ENCODE results near the gene ASB7.
"Not testable (repeated sequence)": the region's sequence is repeated elsewhere in the genome, so short reads cannot be mapped to it uniquely, and the experiment has no call there.

Gene ASB7

GRCh38 chr15:100602064-100602822 lies at the start of gene ASB7, which contains the start of gene LINS1:
Gene ASB7, plus strand, starts transcription at chr15:100602589. Its CDS starts 9,628 bp downstream, at chr15:100612217.
Gene LINS1, minus strand, starts transcription at chr15:100602184. Its CDS starts 21,342 bp downstream, at chr15:100580842.
- peak; percentile 92 to 100 (median 100) for DNase-seq

DNA sequence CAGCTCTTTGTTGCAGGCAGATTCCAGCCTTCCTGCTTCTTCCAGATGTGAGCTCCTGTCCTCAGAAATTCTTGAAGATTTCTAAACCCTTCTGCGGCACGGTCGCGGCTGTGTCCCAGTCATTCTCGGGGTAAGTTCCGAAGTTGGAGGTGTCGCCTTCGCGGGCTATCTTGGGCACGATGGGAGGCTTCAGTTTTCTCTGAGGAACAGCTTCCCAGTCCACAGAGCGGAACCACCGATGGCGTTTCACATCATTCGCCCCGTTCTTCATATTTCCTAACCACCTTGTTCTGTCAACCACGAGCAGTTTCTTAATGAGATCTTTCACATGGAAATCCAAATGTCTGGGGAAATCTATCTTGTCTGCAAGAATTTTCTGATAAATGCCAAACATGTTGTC lies 48.9 kb upstream of the ASB7 start:
- DNase-seq = no peak

GRCh38 chr15:100558771-100559254 lies 43.6 kb upstream of the ASB7 start:
- no peak for DNase-seq

GRCh38 chr15:100559330-100559729 lies 43.1 kb upstream of the ASB7 start:
- no peak for DNase-seq

DNA sequence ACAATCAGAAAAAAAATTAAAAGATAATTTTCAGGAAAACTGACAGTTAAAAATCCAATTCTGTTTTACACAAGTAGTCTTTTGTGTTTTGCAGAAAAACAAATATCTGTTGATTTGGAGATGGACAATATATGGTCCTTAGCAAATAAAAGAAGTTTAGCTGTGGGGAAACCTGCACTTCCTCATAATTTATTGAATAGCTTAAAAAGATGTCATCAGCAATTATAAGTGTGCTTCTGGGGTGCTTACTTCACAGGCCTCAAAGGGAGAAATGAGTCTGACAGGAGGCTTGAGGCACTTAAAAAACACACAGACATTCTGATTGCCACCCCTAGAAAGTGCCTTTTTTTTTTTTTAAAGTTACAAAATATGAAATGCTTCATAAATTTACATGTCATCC lies 42.1 kb upstream of the ASB7 start:
- DNase-seq = no peak

DNA sequence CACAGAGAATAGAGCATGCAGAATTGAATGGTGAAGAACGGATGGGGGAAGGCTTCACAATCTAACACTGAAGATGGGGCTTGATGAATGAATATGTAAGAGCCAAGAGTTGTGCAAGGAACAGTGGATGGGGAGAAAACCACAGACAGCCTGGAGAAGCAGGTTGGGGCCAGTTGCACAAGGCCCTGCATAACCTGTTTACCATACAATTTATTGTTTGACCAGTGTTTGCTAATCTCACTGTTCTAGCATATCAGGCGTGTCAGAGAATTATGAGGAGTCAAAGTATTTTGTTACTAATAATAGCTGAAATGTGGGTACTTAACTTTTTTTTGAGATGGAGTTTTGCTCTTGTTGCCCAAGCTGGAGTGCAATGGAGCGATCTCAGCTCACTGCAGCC lies 36.8 kb upstream of the ASB7 start:
- no peak for DNase-seq

- no peak for DNase-seq
Measured at GRCh38 chr15:100566850-100567628, 35.4 kb upstream of the ASB7 start.

GRCh38 chr15:100569391-100569790 lies 33.0 kb upstream of the ASB7 start:
- DNase-seq = no peak

GRCh38 chr15:100570275-100570674 lies 32.1 kb upstream of the ASB7 start:
- no peak for DNase-seq

DNA sequence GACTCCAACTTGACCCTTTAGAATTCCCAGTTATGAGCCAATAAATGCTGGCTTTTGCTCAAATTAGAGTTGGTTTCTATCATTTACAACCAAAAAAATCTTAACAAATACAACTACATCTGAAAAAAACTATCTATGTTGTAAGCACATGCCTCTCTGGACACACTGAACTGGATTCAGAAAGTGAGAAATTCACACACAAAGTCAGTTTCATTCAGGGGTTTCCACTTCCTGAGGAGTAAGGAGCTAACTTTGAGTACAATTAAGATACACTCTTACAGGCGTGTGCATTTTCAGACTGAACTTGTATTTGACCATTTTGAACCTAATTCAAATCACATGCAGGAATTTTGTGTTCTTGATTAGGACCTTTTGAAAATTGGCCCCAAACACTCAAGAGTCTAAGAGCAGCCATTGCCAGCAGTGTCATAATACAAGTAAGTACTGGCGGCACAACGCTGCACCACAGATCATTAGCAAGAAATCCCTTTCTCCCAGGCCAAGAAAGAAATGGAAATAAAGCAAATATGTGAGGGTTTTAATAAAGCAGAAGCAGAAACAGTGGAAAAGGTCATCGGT lies 31.6 kb upstream of the ASB7 start:
- no peak for DNase-seq

DNA sequence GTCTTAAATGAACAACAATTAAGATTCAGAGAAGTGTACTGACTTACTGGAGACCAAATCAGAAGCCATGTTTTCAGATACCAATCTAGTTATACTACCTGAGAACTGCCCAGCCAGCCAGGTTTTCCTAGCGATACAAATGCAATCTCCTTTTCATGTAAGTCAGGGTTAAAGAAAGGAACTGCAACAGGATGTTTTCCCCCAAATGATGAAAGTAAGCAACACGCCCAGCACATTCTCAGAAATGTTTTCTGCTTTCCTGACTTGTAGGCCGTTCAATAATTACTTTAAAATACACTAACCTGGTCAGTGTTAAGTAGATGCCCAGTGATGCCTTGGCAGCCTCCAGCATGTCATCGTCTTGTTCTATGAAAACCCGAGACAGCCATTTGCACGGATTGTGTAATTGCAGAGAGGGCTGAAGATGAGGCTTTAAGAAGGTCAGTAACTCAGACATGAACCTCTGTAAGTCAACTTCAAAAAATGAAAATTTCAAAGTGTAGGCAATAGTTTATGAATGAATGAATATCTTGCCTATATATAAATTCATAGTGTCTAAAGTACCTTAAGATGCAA lies 30.7 kb upstream of the ASB7 start:
- no peak for DNase-seq

DNA sequence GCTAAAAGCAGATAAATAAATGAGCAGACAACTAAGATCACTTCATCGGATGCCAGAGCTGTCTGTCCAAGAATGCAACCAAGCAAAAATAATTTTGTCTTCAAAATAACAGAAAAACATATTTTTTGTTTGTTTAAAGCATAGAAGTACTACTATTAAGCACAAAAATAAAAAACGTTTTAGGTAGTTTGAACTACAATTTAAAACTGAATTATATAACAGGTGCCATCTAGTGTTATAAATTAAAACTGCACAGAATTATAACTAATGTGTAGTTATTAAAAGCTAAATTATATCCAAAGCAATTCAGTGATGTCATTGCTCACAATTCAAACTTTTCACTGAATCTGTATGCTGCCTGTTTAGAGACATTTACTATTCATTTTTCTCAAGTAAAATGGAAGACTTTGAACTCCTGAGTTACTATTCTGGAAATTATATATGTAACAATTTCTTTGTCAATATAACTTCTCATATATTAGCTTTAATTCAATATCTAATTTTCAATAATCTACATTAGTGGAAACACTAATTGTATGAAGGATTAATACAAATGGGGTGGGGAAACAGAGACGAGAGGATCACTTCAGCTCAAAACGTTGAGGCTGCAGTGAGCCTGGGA lies 29.9 kb upstream of the ASB7 start:
- DNase-seq = no peak

DNA sequence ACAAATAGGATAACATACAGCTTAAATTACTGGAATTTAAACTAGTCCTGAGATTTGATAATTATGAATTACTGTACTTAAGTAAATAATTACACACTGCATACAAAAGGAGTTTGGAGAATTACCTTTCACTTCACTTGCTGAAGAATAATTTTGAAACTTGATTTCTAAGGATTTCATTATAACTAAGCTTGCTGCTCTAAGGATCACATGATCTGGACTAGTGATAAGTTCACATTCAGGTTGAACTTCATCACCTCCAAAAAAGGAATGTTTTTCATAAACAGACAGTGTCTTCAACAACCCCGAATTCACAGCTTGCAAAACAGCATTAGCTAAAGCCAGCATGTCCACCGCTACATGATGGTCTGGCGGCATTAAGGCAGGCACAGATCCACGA lies 28.9 kb upstream of the ASB7 start:
- DNase-seq = no peak

GRCh38 chr15:100580414-100580813 lies 22.0 kb upstream of the ASB7 start:
- DNase-seq = no peak

DNA sequence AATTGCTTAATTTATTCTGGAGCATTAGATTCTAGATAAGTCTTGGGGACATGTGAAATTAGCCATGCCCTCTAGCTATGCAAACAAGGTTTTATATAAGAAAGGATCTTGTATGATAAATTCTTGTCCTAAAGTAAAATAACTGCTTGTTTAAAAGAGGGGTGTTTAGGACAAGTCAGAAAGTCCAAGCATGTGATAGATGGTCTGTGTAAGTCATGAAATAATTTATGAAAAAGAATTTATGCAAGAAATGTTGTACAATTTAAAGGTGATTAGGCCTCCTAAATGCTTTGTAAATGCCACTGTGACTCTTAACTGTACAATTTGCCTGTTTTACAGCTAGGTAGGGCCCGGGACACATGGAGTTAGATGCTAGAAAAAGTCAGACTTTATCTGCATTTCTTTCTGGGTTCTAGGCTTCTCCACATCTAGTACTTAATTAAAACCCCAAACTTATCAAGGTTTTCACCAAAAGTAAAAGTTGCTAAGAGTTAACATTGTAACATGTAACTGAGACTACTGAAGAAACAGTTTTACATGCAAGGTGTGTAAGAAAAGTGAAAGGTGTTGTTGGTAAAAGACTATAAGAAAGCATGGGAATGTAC lies 13.6 kb upstream of the ASB7 start:
- no peak for DNase-seq

GRCh38 chr15:100591163-100591562 lies 11.2 kb upstream of the ASB7 start:
- not testable (repeated sequence) for DNase-seq

- DNase-seq = no peak
Measured at GRCh38 chr15:100591835-100592234, 10.6 kb upstream of the ASB7 start.

- DNase-seq = no peak
Measured at GRCh38 chr15:100592898-100593297, 9.5 kb upstream of the ASB7 start.

DNA sequence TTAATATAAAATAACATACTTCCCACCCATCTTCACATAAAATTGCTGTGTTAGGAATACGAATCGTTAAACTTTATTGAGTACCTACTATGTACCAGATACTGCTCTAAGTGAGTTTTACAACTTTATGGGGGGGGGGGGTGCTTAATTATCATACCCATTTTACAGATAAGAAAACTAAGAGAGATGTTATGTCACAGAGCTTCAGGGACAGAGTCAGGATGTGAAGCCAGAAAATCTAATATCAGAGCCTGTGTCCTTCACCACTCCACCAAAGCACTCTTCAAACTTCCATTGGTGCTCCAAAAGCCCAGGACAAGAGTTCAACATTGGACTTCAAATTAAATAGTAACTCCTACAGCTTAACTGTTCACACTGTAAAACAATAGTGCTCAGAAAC lies 9.0 kb upstream of the ASB7 start:
- DNase-seq = no peak

DNA sequence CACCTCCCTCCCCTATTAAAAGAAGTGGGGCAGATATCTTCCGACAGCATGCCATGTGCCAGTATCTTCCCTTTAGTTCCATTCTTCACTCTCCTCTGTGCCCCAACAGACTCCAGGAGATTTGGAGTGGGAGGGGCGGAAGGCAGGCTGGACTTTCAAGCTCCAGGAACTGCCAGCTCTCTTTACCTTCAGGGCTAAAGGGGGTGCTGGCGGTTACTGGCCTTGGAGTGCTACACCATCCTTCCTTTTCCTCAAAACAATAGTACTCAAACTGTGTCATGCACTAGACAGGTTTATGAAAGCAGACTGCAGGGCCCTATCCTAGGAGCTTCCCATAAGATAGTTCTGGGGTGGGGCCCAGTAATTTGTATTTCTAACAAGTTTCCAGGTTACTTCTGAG lies 6.4 kb upstream of the ASB7 start:
- DNase-seq = no peak

DNA sequence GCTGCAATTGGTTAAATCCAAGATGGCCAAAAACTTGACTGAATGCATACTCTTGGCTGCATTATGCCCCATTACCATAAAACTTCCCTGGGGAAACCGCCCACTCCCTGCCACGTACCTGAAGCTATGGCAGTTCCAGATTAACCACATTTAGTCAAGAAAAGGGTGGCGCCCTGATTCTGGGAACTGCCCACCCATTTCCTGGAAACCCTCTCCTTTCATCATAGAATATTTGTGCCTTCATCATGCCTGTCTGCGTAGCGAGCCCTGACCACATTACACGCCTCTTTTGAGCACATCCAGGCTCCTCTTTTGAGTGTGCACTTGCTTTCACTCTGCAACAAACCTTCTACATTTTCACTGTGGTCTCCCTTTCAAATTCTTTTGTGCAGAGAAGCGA lies 5.6 kb upstream of the ASB7 start:
- no peak for DNase-seq

All from hypothalamus (tissue), 51 donors.